GM21381 (cell line): ENCODE data around the gene KRTAP4-5.
"Not testable (repeated sequence)": the region's sequence is repeated elsewhere in the genome, so short reads cannot be mapped to it uniquely, and the experiment has no call there.

Experiments
- ATAC-seq: cut with Tn5 transposase; IDR thresholded peaks from one replicate; pipeline ENCODE4 v1.9.1; 2021; ENCODE audit warnings: mild to moderate bottlenecking, moderate library complexity; ENCODE audit not compliant: unreplicated experiment

The KRTAP4-5 gene

GRCh38 chr17:41147531-41148204 is 2.0 kb downstream of the KRTAP4-5 start:
- ATAC-seq, result no peak

DNA sequence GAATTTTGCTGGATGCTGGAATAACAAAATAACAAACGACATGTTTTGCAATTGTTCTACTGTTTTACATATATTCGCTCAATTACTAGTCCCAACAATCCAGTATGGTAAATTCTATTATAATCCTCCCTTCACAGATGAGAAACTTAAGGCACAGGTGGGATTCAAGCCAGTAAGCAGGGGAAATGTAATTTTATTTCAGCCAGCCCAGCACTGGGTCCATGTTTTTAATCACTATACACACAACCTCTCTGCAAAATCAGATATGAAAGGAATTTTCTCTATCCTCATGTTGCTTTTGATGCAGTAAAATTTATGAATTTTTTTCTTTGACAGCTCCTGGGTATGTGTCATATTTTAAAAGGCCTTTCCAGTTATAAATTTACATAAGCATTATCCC is 4.4 kb downstream of the KRTAP4-5 start:
- ATAC-seq, result no peak

- ATAC-seq, result no peak
Observed at GRCh38 chr17:41144846-41145245, 4.8 kb downstream of the KRTAP4-5 start.

DNA sequence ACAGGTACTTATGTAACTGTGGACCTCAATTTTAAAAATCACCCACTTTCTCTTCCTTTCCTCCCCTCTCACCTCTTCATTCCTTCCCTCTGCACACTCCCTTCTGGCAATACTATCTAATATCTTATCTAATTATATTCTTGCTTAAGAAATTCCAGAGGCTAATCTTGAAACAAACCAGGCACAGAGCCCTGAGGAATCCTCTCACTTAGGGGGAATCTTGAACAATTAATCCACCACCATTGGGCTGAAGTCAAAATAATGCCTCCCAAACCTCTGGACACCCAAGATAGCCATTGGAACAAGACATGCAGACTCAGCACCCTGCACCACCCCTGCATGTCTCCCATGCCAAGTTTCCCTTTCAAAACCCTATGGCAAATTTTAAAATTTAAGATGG is 8.3 kb downstream of the KRTAP4-5 start:
- no peak for ATAC-seq

DNA sequence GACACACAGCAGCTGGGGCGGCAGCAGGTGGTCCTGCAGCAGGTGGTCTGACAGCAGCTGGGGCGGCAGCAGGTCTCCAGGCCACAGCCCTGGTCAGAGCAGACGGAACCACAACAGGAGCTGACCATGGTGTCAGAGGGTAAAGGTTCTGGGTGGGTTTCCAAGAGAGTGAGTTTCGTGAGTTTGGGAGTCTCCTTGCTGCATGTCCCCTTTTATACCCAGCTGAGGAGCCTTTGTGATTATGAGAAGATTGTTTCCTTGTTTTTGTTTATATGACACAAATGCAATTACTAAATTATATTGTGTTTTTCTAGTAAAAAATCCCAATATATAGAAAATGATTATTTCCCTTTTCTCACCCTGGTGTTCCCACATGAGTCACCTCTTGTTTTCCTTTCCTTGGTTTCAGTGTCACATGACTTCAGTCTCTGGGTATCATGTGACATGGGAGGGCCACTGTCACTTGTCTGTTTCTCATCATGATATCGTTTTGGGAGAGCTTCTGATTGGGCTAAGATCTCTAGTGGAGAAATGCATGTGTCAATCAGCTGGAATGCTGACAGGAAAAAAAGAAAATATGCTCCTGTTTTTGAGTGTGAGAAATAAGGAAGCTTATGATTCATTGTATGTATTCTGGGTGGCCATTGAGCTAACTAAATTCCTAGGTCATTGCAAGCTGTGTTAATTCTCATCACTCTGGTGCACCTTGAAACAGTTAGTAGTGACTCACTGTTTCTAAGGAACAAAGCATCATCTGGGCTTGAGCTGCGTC is 9.1 kb downstream of the KRTAP4-5 start, which contains the start of gene KRTAP4-6:
KRTAP4-6 (minus strand) TSS at position 185 of the 772 bp plus-strand sequence; CDS start at position 128, 57 bp downstream.
- ATAC-seq, result no peak

DNA sequence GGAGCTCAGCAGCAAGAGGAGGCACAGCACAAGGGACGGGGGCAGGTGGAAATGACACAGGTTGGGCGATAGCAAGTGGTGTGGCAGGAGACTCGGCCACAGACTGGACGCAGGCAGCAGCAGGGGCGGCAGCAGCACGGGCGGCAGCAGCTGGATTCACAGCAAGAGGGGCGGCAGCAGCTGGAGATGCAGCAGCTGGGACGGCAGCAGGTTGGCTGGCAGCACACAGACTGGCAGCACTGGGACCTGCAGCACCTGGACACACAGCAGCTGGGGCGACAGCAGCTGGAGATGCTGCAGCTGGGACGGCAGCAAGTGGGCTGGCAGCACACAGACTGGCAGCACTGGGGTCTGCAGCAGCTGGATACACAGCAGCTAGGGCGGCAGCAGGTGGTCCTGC is 9.8 kb downstream of the KRTAP4-5 start:
- not testable (repeated sequence) for ATAC-seq

DNA sequence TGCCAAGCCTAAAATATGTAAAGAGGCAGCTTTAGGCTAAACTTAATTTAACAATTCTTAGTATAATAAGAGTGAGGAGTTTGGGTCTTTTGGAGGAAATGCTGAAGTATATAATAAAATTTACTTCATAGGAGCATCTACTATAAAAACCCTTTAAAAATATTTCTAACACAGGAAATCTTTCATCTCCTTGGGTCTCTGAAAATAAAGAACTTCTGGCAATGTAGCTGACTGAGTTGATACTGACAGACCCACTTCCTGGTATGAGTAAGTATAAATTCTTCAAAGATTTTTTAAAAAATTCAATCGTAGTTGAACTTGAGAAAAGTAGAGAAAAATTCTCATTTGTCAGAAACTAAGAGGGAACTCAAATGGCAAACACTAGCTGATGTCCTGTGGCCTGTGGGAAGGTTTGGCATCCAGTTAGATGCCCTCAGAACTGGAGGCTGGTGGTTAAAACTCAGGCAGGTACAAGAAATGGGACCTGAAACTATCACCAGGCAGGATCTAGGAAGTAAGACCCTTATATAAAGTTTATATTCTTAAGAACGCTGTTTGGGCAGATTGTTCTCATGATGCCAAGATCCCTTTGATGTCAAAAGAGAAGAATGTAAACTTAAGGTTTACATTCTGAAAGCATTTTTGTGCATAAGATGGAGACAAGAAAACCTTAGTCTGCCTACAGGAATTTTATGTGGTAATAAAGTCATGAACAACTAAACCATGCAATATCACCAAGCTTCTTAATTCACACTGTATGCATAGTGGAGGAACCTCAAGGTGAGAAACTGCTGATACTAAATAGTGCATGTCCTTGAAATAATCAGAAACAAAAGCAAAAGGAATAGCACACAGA is 15.5 kb downstream of the KRTAP4-5 start:
- ATAC-seq, result no peak

- ATAC-seq, result no peak
Observed at GRCh38 chr17:41131979-41132378, 17.6 kb downstream of the KRTAP4-5 start.

GRCh38 chr17:41127371-41127770 is 22.3 kb downstream of the KRTAP4-5 start:
- no peak for ATAC-seq

GRCh38 chr17:41126412-41126811 is 23.2 kb downstream of the KRTAP4-5 start:
- no peak for ATAC-seq

GRCh38 chr17:41125064-41125463 is 24.6 kb downstream of the KRTAP4-5 start:
- no peak for ATAC-seq

DNA sequence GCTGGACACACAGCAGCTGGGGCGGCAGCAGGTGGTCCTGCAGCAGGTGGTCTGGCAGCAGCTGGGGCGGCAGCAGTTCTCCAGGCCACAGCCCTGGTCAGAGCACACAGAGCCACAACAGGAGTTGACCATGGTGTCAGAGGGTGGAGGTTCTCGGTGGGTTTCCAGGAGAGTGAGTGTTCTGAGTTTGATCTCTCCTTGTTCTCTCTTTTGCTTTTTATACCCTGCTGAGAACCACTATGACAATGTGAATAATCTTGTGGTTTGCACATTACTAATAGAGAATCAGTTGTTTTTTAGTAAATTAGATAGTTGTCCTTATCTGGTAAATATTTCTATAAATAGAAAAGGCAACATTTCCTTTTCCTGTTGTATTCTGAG is 25.6 kb downstream of the KRTAP4-5 start, which contains the start of gene KRTAP4-12:
KRTAP4-12 (minus strand) TSS at position 192 of the 381 bp plus-strand sequence; CDS start at position 132, 60 bp downstream.
- not testable (repeated sequence) for ATAC-seq

DNA sequence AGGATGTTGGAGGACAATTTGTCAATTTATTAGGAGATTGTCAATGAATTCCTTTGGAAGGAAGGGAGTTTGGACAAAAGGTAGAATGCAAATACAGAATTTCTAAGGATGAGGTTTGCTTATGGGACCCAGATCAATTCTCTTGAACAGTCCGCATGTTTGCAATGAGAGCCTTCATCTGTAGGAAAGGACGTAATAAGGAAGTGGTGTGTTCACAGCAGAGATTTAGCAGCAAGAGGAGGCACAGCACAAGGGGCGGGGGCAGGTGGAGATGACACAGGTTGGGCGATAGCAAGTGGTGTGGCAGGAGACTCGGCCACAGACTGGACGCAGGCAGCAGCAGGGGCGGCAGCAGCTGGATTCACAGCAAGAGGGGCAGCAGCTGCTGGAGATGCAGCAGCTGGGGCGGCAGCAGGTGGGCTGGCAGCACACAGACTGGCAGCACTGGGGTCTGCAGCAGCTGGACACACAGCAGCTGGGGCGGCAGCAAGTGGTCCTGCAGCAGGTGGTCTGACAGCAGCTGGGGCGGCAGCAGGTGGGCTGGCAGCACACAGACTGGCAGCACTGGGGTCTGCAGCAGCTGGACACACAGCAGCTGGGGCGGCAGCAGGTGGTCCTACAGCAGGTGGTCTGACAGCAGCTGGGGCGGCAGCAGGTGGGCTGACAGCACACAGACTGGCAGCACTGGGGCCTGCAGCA is 26.2 kb downstream of the KRTAP4-5 start:
- not testable (repeated sequence) for ATAC-seq

- no peak for ATAC-seq
Observed at GRCh38 chr17:41121742-41122141, 27.9 kb downstream of the KRTAP4-5 start.

DNA sequence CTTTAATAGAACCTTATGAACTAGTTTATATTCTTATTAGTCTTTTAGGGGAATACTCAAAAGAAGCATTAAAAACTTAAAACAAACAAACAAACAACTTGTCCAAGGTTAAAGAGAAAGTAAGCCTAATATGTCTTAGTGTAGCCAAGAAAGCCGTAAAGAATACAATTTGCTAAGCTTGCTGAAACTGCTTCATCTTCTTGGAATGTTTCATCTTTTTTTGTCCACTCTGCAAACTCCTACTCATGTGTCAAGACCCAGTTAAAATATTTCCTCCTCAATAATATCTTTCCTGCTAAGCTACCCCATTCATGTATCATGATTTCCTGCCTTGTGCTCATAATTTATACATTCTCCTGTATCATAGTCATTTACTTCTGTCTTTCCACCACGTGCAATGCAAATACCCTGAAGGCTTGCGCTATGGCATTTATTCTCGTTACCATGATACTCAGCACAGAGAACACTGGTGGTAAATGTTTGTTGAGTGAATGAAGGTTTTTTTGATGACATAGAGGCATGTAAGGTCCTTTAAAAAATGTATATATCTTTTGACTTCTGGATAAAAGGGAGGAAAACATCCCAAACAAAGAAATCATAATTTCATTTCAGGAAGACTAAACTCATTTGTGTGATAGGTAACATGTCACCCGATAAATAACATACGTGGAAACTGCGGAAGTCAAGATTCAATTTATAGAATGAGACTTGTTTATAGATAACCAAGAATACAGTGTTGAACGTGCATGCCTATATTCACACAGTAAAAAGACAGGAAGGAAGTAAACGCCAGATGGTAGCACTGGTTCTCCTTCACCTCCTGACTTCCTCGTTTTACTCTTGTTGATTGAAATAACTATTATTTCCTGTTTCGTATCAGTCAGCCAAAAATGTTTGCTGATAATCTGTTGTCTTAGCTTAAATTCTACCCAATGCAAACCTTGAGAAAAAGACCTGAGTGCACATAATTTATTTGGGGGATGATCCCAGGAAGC is 29.6 kb downstream of the KRTAP4-5 start:
- not testable (repeated sequence) for ATAC-seq

GRCh38 chr17:41118721-41119120 is 30.9 kb downstream of the KRTAP4-5 start:
- ATAC-seq, result no peak

- not testable (repeated sequence) for ATAC-seq
Observed at GRCh38 chr17:41117846-41118386, 31.7 kb downstream of the KRTAP4-5 start, which contains the start of gene KRTAP4-11. KRTAP4-11 (minus strand) TSS chr17:41118373; CDS start chr17:41118315, 58 bp downstream.

- ATAC-seq, result no peak
Observed at GRCh38 chr17:41116297-41116696, 33.3 kb downstream of the KRTAP4-5 start.
